ENCODE measurements around the gene LAS1L.
"Not testable (repeated sequence)": the region's sequence is repeated elsewhere in the genome, so short reads cannot be mapped to it uniquely, and the experiment has no call there.

LAS1L gene

DNA sequence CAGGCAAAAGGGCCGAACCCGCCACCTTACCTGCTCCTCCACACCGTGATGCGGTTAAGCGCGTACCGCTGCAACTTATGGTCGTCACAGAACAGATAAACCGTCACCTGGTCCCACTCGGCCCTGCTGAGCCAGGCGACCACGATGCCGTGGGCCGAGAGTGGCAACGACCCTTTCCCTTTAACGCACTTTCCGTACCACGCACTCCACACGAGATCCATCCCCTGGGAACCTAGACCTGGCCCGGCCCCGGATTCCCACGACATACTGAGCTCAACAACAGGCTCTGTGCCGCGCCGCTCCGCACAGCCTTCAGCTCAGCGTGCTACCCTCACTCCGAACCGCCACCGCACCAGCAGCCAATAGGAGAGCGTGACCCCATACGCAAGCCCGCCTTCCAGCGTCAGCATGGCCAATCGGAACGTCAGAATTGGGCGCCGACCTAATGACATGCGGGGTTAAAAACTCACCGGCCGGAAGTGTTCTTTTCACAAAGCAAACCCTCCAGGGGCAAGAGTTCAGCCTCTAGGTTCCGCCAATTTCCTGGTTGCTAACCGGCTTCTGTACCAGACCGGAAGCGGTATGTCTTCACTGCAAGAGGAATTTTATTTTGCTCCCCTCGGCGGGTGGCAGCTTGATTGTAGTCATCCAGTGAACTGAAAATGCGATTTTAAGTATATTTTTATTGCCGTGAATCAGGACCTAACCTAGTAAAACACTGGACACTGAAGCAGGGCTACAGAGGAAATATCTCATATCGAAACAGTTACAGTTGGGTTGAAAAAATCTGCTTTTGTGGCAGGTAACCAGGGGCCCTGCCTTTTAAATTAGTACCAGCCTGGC, at the start of gene LAS1L:
Gene LAS1L (minus strand): TSS at position 338 of the 843 bp plus-strand sequence. CDS start 72 bp downstream, at position 266.
- intact Hi-C loops (cut with DNase I), result loop anchor here (10.0 kb wide), 1 partner anchor 500 kb away; the partner anchor contains the start of gene ZC3H12B
- DNase-seq, result peak; percentile 82 to 99 (median 92)

- DNase-seq, result no peak
- intact Hi-C loops (cut with DNase I), result loop anchor here (2.0 to 5.0 kb wide), 2 partner anchors 404 to 1150 kb away; no protein-coding TSS in a partner anchor
These were observed 48.0 kb upstream of the LAS1L start for GRCh38 chrX:65582450-65583082.

GRCh38 chrX:65581661-65582339, 47.2 kb upstream of the LAS1L start:
- intact Hi-C loops (cut with DNase I), result loop anchor here (2.0 to 5.0 kb wide), 2 partner anchors 405 to 1151 kb away; no protein-coding TSS in a partner anchor
- peak in 7 of 10 donors; percentile 13 to 90 (median 59) for DNase-seq

GRCh38 chrX:65578346-65578745, 43.8 kb upstream of the LAS1L start:
- intact Hi-C loops (cut with DNase I), result no loop called here
- no peak for DNase-seq

DNA sequence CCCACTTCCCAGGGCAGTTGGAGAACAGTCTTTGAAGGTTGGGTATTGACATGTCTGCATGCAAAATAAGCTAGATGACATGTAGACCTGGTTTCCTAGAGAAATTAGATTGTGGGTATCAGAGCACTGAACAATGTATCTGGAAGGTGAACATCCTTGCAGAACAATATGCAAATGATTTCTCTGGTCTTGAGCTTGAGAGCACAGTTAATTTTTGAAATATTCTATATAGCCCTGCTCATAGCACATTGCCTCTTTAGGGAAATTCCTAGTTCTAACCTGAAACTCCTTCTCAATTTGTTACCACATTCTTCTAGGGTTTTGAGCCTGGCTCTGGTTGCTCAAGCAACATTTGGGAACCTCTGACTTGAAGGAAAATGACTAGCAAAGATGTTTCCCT, 41.6 kb upstream of the LAS1L start:
- no peak for DNase-seq
- intact Hi-C loops (cut with DNase I), result no loop called here

DNA sequence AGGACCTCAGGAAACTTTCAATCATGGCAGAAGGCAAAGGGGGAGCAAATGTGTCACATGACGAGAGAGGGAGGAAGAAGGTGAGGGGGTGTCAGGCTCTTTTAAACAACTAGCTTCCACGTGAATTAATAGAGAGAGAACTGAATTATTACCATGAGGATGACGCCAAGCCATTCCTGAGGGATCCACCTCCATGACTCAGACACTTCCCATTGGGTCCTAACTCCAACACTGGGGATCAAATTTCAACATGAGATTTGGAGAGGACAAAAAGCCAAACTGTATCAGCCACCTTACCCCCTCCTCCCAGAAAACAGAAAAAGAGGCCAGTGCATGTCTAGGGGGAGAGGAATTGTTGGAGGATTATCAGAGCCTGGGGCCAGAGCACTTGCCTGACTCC, 40.4 kb upstream of the LAS1L start:
- no peak for DNase-seq
- intact Hi-C loops (cut with DNase I), result no loop called here

DNA sequence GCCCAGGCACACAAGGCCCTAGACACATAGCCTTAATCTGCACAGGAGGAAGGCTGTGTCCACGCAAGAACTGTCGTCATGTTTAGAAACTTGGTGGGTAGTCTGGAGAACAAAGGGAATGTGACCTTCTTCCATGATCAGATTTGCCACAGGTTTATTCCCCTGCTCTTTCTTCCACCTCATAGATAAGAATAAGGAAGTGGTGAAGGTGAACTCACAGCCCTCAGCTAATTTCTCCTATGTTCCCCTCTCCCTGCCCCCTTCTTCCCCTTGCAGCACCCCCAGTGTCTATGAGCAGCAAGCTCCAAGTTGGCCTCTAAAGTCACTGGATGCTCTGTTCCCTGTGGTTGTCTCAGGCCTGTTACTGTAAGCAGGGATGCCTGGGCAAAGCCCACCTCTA, 39.8 kb upstream of the LAS1L start:
- intact Hi-C loops (cut with DNase I), result no loop called here
- no peak for DNase-seq

DNA sequence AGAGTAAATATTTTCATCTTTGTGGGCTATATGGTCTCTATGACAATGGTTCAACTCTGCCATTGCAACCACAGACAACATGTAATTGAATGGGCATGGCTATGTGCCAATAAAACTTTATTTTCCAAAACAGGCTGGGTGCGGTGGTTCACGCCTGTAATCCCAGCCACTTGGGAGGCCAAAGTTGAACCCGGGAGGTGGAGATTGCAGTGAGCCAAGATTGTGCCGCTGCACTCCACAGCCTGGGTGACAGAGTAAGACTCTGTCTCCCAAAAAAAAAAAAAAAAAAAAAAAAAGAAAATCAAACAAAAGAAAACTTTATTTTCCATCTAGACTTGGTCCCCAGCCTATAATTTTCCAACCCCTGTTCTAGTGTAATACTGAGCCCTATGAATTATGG, 38.4 kb upstream of the LAS1L start:
- intact Hi-C loops (cut with DNase I), result no loop called here
- DNase-seq, result no peak

DNA sequence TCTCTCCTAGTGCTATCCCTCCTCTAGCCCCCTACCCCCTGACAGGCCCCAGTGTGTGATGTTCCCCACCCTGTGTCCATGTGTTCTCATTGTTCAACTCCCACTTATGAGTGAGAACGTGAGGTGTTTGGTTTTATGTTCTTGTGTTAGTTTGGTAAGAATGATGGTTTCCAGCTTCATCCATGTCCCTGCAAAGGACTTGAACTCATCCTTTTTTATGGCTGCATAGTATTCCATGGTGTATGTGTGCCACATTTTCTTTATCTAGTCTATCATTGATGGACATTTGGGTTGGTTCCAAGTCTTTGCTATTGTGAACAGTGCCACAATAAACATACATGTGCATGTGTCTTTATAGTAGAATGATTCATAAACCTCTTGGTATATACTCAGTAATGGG, 28.3 kb upstream of the LAS1L start:
- intact Hi-C loops (cut with DNase I); DNase-seq: not testable (repeated sequence)

DNA sequence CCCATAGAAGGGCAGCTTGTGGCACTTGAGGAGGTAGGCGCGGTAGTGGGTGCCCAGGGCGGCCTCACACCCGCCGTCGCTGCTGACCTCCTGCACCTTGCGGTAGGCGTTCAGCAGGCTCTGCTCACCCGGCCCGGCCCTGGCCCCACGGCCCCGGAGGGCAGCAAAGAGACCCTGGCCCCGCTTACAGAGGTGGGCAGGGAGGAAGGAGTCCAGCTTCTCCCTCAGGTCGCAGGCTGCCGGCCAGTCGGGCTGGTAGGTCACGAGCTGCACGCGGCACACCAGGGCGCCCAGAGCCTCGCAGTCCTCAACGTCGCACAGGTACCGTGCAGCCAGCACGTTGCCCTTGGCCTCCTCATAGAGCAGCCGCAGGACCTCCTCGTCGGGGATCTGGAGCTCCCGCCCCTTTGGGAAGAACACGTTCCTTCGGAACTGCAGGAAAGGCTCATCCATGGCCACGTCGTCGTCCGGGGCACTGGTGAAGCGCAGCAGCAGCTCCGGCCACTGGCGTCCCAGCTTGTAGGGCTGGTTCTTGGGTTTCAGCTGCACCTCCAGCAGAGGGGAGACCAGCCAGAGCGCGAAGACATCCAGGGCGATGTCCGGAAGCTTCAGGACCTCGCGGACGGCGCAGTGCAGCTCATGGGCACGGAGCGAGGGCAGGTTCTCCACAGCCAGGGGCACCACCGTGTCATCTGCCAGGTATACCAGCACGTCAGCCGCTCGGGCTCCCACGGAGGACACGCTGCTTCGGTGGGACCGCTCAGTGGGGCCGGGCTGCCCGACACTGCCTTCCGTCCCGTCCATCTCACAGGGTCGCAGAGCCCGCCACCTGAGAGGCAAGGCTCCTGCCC, 17.1 kb upstream of the LAS1L start:
- peak in 1 of 10 donors; percentile 78 for DNase-seq
- intact Hi-C loops (cut with DNase I), result no loop called here

DNA sequence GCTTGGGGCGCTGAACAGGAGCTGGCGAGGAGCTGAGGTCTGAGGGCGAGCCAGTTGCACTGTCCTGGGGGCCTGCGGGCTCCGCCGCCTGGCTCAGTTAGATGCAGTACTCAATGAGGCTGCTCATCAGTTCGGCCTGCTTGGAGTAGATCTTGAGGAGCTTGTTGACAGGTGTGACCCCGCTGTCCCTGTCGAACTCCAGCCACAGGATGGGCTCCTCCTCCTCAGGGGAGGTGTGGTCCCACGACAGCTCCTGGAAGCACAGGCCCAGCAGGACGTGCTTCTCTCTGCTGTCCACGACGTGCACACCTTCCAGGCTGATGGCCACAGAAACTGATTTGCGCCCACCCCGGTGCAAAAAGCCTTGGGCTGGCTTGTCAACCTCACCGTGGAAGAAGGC, 16.5 kb upstream of the LAS1L start:
- intact Hi-C loops (cut with DNase I), result no loop called here
- DNase-seq, result peak in 1 of 10 donors; percentile 59

DNA sequence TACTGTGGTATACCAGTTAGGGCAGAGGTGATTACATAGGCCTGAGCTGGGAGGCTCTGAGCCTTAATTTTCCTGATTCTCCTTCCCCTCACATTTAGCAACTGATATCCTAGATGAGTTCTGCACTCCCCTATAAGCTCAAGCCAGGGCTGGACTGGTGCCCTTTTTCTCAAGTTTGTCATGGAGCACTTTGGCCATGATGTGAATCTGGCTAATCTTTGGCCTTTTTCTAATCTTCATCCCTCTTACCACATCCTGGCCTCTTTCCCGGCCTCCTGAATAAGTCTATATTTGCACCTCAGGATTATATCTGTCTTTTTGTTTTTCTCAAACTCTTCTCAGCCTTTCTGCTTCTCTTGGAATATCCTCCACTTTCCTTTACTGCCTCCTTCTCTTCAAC, 10.9 kb upstream of the LAS1L start:
- intact Hi-C loops (cut with DNase I), result no loop called here
- DNase-seq, result no peak

- DNase-seq, result no peak
- intact Hi-C loops (cut with DNase I), result loop anchor here (10.0 kb wide), 1 partner anchor 502 kb away; the partner anchor contains the start of gene ZC3H12B
These were observed 2.6 kb upstream of the LAS1L start for GRCh38 chrX:65537229-65537628.

DNA sequence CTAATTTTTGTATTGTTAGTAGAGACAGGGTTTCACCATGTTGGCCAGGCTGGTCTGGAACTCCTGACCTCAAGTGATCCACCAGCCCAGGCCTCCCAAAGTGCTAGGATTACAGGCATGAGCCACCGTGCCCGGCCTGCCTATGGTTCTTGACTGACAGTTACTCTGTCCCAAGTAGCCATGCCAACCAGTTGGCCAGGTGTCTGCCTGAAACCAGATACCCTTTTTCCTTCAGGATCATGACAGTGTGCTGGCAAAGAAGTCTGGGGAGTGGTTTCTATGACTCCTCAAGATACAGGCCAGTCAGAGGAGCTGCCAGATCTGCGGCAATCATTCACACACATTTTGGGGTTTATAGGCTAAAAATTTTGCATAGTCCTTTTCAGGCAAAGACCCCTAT, 1.7 kb upstream of the LAS1L start:
- no peak for DNase-seq
- intact Hi-C loops (cut with DNase I), result loop anchor here (10.0 kb wide), 1 partner anchor 501 kb away; the partner anchor contains the start of gene ZC3H12B

GRCh38 chrX:65532016-65532415, 2.6 kb downstream of the LAS1L start:
- DNase-seq, result no peak
- intact Hi-C loops (cut with DNase I), result loop anchor here (10.0 kb wide), 1 partner anchor 497 kb away; the partner anchor contains the start of gene ZC3H12B

DNA sequence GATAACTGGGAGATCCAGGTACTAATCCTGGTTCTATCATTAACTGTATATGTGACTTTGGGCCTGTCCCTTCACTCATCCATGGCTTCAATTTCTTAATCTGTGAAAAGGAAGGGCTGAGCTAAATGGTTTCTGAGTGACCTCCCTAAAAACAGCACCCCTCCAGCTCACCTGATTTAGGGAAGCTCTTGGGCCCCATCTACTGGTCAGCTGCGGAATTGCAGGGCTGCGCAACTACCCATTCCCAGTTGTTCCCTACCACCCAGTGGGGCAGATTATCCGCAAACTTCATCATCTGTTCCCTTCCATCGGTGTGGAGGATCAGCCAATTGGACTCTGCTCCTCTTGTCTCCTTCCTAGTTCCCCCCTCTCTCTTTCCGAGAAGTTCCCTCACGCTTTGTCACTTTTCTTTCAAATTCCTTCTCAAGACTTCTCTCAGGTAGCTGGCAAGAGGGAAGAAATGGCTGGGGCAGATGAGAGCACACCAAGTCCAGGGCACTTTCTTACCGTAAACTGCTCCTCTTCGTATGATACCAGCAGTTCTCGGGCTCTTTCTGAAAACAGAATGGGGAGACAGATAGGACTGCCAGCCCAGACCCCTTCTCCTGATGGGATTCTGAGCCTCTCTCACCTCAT, 5.8 kb downstream of the LAS1L start:
- DNase-seq, result peak in 7 of 10 donors; percentile 34 to 92 (median 69)
- intact Hi-C loops (cut with DNase I), result no loop called here

- intact Hi-C loops (cut with DNase I), result no loop called here
- DNase-seq, result no peak
These were observed 6.3 kb downstream of the LAS1L start for GRCh38 chrX:65528293-65528692.

DNA sequence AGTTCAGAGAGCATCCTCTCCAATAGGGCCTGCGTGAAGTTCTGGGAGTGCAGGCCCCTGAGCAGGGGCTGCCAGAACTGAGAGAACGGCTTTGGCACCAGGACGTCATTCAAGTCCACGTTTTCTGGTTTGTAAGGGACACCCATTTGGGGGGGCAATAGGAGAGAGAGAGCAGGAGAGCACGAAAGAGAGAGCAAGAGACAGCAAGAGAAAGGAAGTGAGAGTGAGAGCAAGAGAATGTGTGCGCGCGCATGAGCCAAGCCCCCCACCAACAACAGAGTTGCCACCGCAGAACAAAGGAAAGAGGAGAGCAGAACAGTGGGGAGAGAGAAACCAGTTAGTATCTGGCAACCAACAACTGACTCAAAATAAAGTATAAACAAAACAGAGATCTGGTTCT, 10.4 kb downstream of the LAS1L start:
- intact Hi-C loops (cut with DNase I), result no loop called here
- no peak for DNase-seq

DNA sequence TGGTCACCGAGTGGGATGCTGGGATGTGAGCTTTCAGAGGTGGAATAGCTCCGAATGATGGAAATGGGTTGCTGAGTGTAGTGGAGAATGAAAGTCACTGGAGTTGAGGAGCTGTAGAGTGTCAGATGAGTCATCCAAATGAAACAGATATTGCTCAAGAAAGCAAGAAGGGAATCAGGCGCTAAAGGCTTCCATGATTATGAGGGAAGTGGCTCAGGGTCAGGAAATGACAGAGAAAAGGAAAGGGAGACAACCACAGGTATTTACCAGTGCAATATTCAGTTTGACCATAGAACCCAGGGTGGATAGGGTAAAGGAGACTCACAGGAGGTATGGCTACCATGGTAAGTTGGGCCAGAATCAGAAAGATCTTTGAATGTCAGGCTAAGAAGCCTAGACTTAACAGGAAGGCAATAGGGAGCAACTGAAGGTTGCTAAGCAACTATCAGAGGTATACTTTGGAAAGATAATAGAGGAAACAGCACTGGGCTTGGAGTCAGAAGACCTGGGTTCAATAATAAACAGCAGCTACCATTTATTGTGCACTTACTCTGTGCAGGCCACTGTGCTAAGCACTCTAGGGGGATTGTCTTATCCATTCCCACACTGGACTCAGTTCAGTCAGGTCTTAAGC, 11.7 kb downstream of the LAS1L start:
- DNase-seq, result no peak
- intact Hi-C loops (cut with DNase I), result no loop called here

Data from posterior cingulate gyrus (tissue), 11 donors.